ENCODE data around the gene LHPP. TPM values are rescaled to one million over a fixed set of nuclear protein-coding genes. Genes with fewer than 3 reads are reported as not detected.
"Not testable (repeated sequence)": the region's sequence is repeated elsewhere in the genome, so short reads cannot be mapped to it uniquely, and the experiment has no call there.

Gene LHPP
- total RNA-seq, 1 donor from 2014 or later, result 9.1 TPM

- intact Hi-C loops (cut with micrococcal nuclease), result no loop called here
- no peak for ATAC-seq
- DNase-seq, result no peak
Observed at GRCh38 chr10:124605001-124605370, 143.4 kb downstream of the LHPP start.

GRCh38 chr10:124605481-124605855 is 143.8 kb downstream of the LHPP start:
- ATAC-seq (no peak), DNase-seq (no peak)
- intact Hi-C loops (cut with micrococcal nuclease), result no loop called here

- ATAC-seq (no peak), DNase-seq (peak; percentile 12)
- intact Hi-C loops (cut with micrococcal nuclease), result no loop called here
Observed at GRCh38 chr10:124605856-124606812, 144.5 kb downstream of the LHPP start.

GRCh38 chr10:124606822-124607221 is 145.2 kb downstream of the LHPP start:
- intact Hi-C loops (cut with micrococcal nuclease), result no loop called here
- DNase-seq (no peak), ATAC-seq (no peak)

- intact Hi-C loops (cut with micrococcal nuclease), result no loop called here
- ATAC-seq, result no peak
- no peak for DNase-seq
Observed at GRCh38 chr10:124607693-124608092, 146.1 kb downstream of the LHPP start.

GRCh38 chr10:124608093-124608721 is 146.6 kb downstream of the LHPP start:
- ATAC-seq (no peak), DNase-seq (no peak)
- intact Hi-C loops (cut with micrococcal nuclease), result no loop called here

GRCh38 chr10:124609698-124610097 is 148.1 kb downstream of the LHPP start:
- intact Hi-C loops (cut with micrococcal nuclease), result no loop called here
- ATAC-seq (no peak), DNase-seq (no peak)

DNA sequence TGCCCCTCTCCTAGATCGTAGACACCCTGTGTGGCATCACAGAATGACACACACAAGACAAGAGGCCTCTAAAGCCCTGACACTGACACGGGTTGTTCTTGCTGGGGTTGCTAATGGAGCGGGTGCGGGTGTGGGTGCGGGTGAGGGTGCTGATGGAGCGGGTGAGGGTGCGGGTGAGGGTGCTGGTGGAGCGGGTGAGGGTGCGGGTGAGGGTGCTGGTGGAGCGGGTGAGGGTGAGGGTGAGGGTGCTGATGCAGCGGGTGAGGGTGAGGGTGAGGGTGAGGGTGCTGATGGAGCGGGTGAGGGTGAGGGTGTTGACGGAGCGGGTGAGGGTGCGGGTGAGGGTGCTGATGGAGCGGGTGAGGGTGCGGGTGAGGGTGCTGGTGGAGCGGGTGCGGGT is 148.6 kb downstream of the LHPP start:
- intact Hi-C loops (cut with micrococcal nuclease); DNase-seq; ATAC-seq: not testable (repeated sequence)

DNA sequence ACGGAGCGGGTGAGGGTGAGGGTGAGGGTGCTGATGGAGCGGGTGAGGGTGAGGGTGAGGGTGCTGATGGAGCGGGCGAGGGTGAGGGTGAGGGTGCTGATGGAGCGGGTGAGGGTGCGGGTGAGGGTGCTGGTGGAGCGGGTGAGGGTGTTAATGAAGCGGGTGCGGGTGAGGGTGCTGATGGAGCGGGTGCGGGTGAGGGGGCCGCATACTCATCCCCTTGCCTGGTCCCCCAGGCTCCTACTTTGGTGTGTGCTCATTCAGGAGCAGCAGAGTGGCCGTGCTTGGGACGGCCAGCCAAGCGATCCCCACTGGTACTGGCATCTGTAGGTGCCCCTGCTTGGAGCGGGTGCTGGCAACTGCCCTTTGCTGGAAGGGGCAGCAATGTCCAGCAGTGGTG is 149.2 kb downstream of the LHPP start:
- DNase-seq; ATAC-seq; intact Hi-C loops (cut with micrococcal nuclease): not testable (repeated sequence)

DNA sequence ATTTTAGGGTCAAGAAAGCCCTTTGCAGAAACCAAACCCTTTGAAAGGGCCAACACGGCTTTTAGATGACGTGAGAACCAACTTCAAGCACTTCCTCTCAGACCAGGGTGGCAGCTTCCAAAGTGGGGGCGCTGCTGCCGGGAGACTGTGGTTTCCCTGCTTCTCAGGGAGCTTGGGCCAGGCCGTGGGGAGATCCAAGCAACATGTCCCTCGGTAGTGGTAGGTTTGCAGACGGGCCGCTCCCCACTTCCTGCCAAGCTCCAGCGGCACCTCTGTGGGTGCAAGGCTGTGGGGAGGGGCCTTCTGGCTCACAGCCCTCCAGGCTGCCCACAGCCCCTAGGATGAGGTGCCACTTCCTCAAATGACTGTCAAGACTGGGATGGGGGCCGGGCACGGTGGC is 150.1 kb downstream of the LHPP start:
- intact Hi-C loops (cut with micrococcal nuclease), result no loop called here
- DNase-seq (no peak), ATAC-seq (no peak)

DNA sequence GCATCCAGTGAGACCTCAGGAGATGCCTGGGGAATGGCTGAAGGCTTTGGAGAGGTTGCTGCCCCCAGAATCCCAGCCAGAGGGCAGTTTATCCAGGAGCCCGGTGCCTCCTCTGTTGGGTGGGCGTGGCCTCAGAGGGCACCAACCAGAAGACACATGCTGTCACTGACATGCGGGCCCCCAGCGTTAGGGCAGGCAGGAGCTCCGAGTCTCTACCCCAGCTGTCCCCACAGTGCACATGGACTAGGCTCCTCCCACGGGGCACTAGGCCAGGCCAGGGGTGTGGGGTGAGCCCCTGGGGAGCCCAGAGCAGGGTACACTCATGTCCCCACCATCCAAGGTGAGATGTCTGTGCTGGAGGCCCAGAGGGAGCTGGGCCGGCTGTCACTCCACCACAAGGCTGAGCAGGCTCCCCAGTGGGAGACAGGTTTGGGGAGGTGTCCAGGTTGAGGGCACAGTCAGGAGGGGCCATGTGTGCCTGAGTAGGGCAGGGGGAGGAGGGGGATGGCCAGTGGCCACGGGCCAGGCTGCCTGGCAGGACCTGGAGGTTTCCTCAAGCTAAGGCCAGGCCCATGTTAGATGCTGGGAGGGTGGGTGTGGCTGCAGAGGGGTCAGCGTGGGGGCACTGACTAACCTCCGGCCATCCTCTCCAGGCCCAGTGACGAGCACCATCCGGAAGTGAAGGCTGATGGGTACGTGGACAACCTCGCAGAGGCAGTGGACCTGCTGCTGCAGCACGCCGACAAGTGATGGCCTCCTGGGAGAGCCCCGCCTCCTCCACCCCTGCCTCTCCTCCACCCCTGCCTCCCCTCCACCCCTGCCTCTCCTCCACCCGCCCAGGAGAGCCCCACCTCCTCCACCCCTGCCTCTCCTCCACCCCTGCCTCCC is 151.2 kb downstream of the LHPP start:
- intact Hi-C loops (cut with micrococcal nuclease), result no loop called here
- no peak for DNase-seq
- peak; percentile 39 for ATAC-seq

- peak; percentile 3 for ATAC-seq
- intact Hi-C loops (cut with micrococcal nuclease), result no loop called here
Observed at GRCh38 chr10:124614003-124614659, 152.5 kb downstream of the LHPP start.

GRCh38 chr10:124615259-124615658 is 153.6 kb downstream of the LHPP start:
- intact Hi-C loops (cut with micrococcal nuclease), result no loop called here
- DNase-seq (no peak), ATAC-seq (no peak)

More at GRCh38 chr10:124614003-124614659, 152.5 kb downstream of the LHPP start:
- DNase-seq, result no peak

DNA sequence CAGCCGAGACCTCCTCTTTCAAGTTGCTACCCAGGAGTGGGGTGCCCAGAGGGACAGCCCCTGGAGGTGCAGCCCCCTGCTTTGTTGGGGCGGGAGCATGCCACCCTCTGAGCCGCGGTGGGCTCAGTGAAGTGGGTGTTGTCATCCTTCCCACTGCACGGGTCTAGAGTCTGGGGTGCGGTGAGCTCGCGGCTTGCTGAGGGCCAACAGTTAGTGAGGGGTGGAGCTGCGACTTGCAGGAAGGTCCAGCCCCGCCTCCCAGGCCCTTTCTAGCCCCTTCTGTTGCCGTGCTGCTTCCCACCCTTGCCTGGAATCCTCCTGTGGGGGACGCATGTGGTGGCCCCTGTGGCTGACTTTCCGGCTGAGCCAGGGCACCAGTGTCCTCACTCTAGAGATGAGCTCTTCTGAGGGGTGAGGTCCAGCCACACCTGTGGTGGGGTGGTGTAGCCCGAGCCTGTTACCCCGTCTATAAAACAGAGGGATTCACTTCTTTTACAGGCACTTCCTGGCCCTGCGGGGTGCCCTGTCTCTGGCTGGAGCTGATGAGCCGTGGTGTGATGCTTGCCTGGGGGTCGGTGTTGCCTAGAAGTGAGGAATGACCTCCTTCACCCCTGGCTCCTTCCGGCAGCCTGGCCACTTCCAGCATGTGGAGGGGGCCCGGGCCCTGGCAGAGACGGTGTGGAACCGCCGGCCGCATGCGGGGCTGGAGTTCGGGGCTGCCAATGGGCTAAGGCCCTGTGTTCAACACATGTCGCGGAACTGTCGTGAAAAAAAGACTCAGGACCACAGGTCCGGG is 154.6 kb downstream of the LHPP start:
- ATAC-seq, result no peak
- intact Hi-C loops (cut with micrococcal nuclease), result no loop called here
- no peak for DNase-seq

- no peak for DNase-seq
- intact Hi-C loops (cut with micrococcal nuclease), result no loop called here
Observed at GRCh38 chr10:124616836-124617130, 155.2 kb downstream of the LHPP start.

GRCh38 chr10:124618470-124619073 is 156.9 kb downstream of the LHPP start:
- intact Hi-C loops (cut with micrococcal nuclease), result no loop called here

More at GRCh38 chr10:124616836-124617130, 155.2 kb downstream of the LHPP start:
- no peak for ATAC-seq

DNA sequence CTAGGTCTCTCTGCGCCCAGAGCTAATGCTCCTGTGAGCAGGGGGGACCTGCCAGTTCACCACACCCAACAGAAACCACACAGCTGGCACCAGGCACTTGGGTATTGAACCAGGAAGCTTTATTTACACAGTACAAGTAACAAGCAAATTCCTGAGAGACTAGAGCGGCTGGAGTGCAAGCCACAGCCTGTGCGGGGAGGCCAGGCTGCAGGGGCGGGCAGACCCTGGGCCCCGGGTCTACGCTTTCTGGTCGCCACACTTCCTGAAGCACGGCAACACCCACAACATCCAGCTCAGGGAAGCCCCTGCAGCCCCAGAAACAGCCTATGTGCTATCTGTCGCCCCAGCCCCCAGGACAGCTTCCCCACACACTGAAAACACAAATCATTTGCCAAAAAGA is 157.6 kb downstream of the LHPP start:
- no peak for DNase-seq
- intact Hi-C loops (cut with micrococcal nuclease), result no loop called here
- ATAC-seq, result no peak

More at GRCh38 chr10:124618470-124619073, 156.9 kb downstream of the LHPP start:
- ATAC-seq (no peak), DNase-seq (no peak)

All from left ventricle myocardium superior (tissue), 1 donor.